GM19395 (cell line): ENCODE measurements around the gene SYT17.

Source experiments
- ATAC-seq: cut with Tn5 transposase; IDR thresholded peaks from one replicate; pipeline ENCODE4 v1.9.1; 2021; ENCODE audit warnings: mild to moderate bottlenecking, moderate library complexity; ENCODE audit not compliant: unreplicated experiment

The SYT17 gene

GRCh38 chr16:19167710-19168370 lies at the start of gene SYT17:
TSS of gene SYT17 (plus strand) at chr16:19168240. CDS start at chr16:19168647, 407 bp downstream.
- no peak for ATAC-seq

- ATAC-seq: no peak
These were observed 49.1 kb upstream of the SYT17 start for GRCh38 chr16:19118938-19119431.

GRCh38 chr16:19119564-19119963 lies 48.5 kb upstream of the SYT17 start:
- ATAC-seq: no peak

GRCh38 chr16:19123535-19124178 lies 44.4 kb upstream of the SYT17 start:
- no peak for ATAC-seq

GRCh38 chr16:19126300-19126699 lies 41.7 kb upstream of the SYT17 start:
- ATAC-seq: no peak

- peak; percentile 5 for ATAC-seq
These were observed 40.8 kb upstream of the SYT17 start for GRCh38 chr16:19127205-19127604.

- ATAC-seq: peak; percentile 75
These were observed 40.3 kb upstream of the SYT17 start for GRCh38 chr16:19127674-19128131.

GRCh38 chr16:19128454-19129200 lies 39.4 kb upstream of the SYT17 start:
- ATAC-seq: no peak

GRCh38 chr16:19130385-19130784 lies 37.7 kb upstream of the SYT17 start:
- ATAC-seq: no peak

GRCh38 chr16:19130852-19131824 lies 36.9 kb upstream of the SYT17 start:
- no peak for ATAC-seq

GRCh38 chr16:19131825-19132218 lies 36.2 kb upstream of the SYT17 start:
- no peak for ATAC-seq

- ATAC-seq: no peak
These were observed 35.8 kb upstream of the SYT17 start for GRCh38 chr16:19132255-19132654.

GRCh38 chr16:19132898-19133297 lies 35.1 kb upstream of the SYT17 start:
- no peak for ATAC-seq

GRCh38 chr16:19133600-19133999 lies 34.4 kb upstream of the SYT17 start:
- ATAC-seq: no peak

GRCh38 chr16:19135201-19135842 lies 32.7 kb upstream of the SYT17 start:
- ATAC-seq: no peak

GRCh38 chr16:19135896-19136438 lies 32.1 kb upstream of the SYT17 start:
- ATAC-seq: no peak

- no peak for ATAC-seq
These were observed 31.4 kb upstream of the SYT17 start for GRCh38 chr16:19136549-19137196.

GRCh38 chr16:19137201-19138128 lies 30.6 kb upstream of the SYT17 start:
- ATAC-seq: no peak
